CD4-positive, CD25-positive, alpha-beta regulatory T cell (primary cell): ENCODE data around the gene CNTNAP2. TPM values are rescaled to one million over a fixed set of nuclear protein-coding genes. Genes with fewer than 3 reads are reported as not detected.
"Not testable (repeated sequence)": the region's sequence is repeated elsewhere in the genome, so short reads cannot be mapped to it uniquely, and the experiment has no call there.

Experiments
- ATAC-seq, 2 donors: fragments of 150-1000 bp; cut with Tn5 transposase; one replicate each; pipeline ENCODE4 v1.10.0; 2021; ENCODE audit warnings: low read depth in 2 of 2, moderate number of reproducible peaks in 2 of 2, moderate library complexity in 1 of 2
- DNase-seq, 3 donors: peaks; one replicate each; pipeline versions ENCODE4 v3.0.0 to v3.0.0-alpha.2; 2012 to 2022; ENCODE audit warnings: mixed read lengths in 1 of 3
- H3K27ac ChIP-seq: one replicate; pipeline ENCODE4 v1.7.0; 2013; ENCODE audit warnings: mild to moderate bottlenecking, low read length; ENCODE audit not compliant: insufficient read depth, poor library complexity, severe bottlenecking
- H3K27me3 ChIP-seq: one replicate; pipeline ENCODE4 v1.7.0; 2013; ENCODE audit warnings: low read length; ENCODE audit not compliant: control insufficient read depth, insufficient read depth
- H3K36me3 ChIP-seq: one replicate; pipeline ENCODE4 v1.7.0; 2013; ENCODE audit warnings: mild to moderate bottlenecking, low read length, moderate library complexity; ENCODE audit not compliant: control insufficient read depth, insufficient read depth
- H3K4me1 ChIP-seq: 2 replicates; pipeline ENCODE4 v1.7.0; 2013; ENCODE audit warnings: mild to moderate bottlenecking, low read length; ENCODE audit not compliant: insufficient read depth, control insufficient read depth, poor library complexity, severe bottlenecking
- H3K4me3 ChIP-seq: one replicate; pipeline ENCODE4 v1.7.0; 2013; ENCODE audit warnings: low read depth, mild to moderate bottlenecking, low read length, moderate library complexity
- H3K9me3 ChIP-seq, 2 experiments: 1 replicate in 1 of 2; 2 replicates in 1 of 2; pipeline ENCODE4 v1.7.0; 2013; ENCODE audit warnings: low read length in 2 of 2, mild to moderate bottlenecking in 1 of 2, moderate library complexity in 1 of 2; ENCODE audit not compliant: control insufficient read depth in 2 of 2
- H3K27ac Mint-ChIP-seq, 3 donors: one replicate each; pipeline ENCODE4 v1.8.0; 2020 to 2022; ENCODE audit warnings: mild to moderate bottlenecking in 3 of 3, mixed read lengths in 3 of 3, moderate library complexity in 2 of 3
- H3K27me3 Mint-ChIP-seq: one replicate; pipeline ENCODE4 v1.8.0; 2022; ENCODE audit warnings: mild to moderate bottlenecking, mixed read lengths
- H3K36me3 Mint-ChIP-seq: one replicate; pipeline ENCODE4 v1.8.0; 2020; ENCODE audit warnings: mixed read lengths
- H3K4me1 Mint-ChIP-seq, 4 donors: one replicate each; pipeline ENCODE4 v1.8.0; 2020 to 2022; ENCODE audit warnings: mixed read lengths in 4 of 4, mild to moderate bottlenecking in 1 of 4
- H3K4me3 Mint-ChIP-seq, 4 donors: one replicate each; pipeline ENCODE4 v1.8.0; 2020 to 2022; ENCODE audit warnings: mild to moderate bottlenecking in 4 of 4, mixed read lengths in 4 of 4, moderate library complexity in 3 of 4
- H3K9me3 Mint-ChIP-seq, 7 donors: one replicate each; pipeline ENCODE4 v1.8.0; 2020 to 2022; ENCODE audit warnings: mixed read lengths in 7 of 7, mild to moderate bottlenecking in 3 of 7, moderate library complexity in 2 of 7
- polyA plus RNA-seq, 4 donors: library from polyadenylated mRNA; unstranded; fragments of 300-500 nt; fragmentation: Illumina TruSeq; gene quantifications; one replicate each; pipeline ENCODE4 v1.2.3, GENCODE V29; 2021
- total RNA-seq: library from RNA; stranded (reverse); gene quantifications from one replicate; pipeline ENCODE4 v1.2.3, GENCODE V29; 2022

The CNTNAP2 gene
- total and polyA plus RNA-seq, 5 donors from 2014 or later = 0.02 to 0.15 TPM; not detected in 3

DNA sequence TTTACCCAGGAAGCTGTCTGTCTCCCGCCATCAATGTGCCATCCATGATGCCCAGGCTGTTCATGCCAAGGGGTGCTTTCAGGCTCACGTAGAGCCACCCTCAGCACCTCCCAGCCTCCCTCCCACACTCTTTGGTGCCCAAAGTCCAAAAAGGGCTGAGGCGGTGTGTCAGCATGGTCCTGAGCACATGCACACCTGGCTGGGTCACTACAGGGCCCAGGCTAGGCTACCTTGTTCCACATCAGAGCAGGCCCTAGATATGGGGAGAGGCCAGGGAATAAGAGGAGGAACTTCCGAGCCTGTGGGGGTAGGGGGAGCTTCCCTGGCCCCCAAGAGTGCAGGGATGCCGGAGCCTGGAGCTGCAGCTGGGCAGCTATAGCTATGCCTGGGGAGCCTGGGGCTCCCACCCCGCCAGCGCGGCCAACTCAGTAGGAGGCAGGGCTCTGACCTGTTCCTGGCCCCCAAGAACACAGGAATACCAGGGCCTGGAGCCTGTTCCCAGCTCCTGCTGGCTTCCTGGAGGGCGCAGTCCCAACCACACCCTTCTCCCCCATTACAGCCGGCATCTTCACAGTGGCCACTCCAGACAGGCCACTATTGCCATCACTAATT is 2340.8 kb downstream of the CNTNAP2 start:
- Mint-ChIP-seq H3K27ac (peak overlapping the region in 1 of 3 donors; percentile 30), H3K4me1 (peaks cover 0 to under 1% (median under 1%) of the 10 kb centered on the region in 4 donors), H3K36me3 (no peaks in the 10 kb centered on the region), H3K27me3 (peaks cover 5% of the 10 kb centered on the region), H3K4me3 (no peak overlapping the region), H3K9me3 (peaks cover 0 to 3% (median 0%) of the 10 kb centered on the region in 7 donors)
- Histone ChIP-seq H3K9me3 (no peaks in the 10 kb centered on the region), H3K27me3 (no peaks in the 10 kb centered on the region), H3K36me3 (no peaks in the 10 kb centered on the region), H3K4me3 (no peak overlapping the region), H3K4me1 (no peaks in the 10 kb centered on the region), H3K27ac (no peak overlapping the region)
- DNase-seq (no peak), ATAC-seq (no peak)

DNA sequence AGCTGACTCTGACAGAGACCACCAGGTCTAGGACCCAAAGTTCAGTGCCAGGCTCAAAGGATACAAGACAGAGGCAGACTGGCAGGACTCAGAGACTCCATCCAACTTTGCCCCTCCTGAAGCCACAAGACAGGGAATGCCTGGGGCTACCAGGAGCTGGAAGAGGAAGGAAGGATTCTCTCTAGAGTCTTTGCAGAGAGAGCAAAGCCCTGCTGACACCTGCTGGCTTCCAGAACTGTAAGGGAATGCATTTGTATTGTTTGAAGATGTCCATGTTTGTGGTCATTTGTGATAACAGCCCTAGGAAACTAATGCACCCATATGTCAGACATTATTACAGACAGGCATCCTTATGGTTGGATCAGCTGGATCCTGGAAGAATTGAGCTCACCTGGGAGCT is 2341.7 kb downstream of the CNTNAP2 start:
- DNase-seq (no peak), ATAC-seq (no peak)
- Histone ChIP-seq H3K36me3 (no peaks in the 10 kb centered on the region), H3K4me1 (no peaks in the 10 kb centered on the region), H3K27ac (no peak overlapping the region), H3K27me3 (no peaks in the 10 kb centered on the region), H3K4me3 (no peak overlapping the region), H3K9me3 (no peaks in the 10 kb centered on the region)
- Mint-ChIP-seq H3K9me3 (peaks cover 0 to 3% (median 2%) of the 10 kb centered on the region in 7 donors), H3K27me3 (peaks cover 5% of the 10 kb centered on the region), H3K36me3 (no peaks in the 10 kb centered on the region), H3K4me3 (no peak overlapping the region), H3K27ac (peak overlapping the region in 1 of 3 donors; percentile 30), H3K4me1 (no peaks in the 10 kb centered on the region)

DNA sequence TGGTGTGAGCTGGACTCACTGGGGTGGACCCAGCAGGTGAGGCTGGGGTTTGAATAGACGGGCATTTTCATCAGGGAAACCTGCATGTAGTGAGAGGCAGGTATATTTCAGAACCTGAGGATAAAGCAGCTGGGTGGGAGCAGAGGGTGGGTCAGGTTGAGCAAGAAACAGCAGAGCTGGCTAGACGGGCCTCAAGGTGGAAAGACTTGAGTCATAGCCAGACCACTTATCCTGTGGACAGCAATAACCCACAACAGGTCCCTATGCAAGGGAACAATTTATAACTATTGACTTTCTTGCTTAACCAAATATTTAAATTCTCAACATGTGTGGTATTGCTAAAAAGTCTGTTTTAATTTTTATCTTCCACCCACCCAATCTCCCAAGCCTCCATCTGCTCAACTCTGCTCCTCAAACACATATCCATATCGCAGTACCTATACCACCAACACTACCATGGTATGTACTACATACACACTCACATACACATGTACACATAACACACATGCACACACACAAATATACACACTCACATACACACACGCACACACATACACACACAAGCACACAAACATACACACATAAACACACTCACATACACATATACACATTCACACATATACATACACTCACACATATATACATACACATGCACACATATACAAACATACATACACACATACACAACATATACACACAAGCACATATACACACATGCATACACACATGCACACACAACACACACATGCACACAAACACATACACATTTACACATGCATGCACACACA is 2345.0 kb downstream of the CNTNAP2 start:
- H3K27me3 ChIP-seq = no peaks in the 10 kb centered on the region
- Mint-ChIP-seq H3K27me3 (peaks cover 5% of the 10 kb centered on the region), H3K27ac (no peak overlapping the region), H3K4me1 (no peaks in the 10 kb centered on the region), H3K36me3 (no peaks in the 10 kb centered on the region), H3K9me3 (peaks cover 0 to 4% (median 2%) of the 10 kb centered on the region in 7 donors), H3K4me3 (no peak overlapping the region)
- ATAC-seq (no peak), DNase-seq (no peak)
- no peaks in the 10 kb centered on the region for H3K9me3 ChIP-seq
- no peaks in the 10 kb centered on the region for H3K4me1 ChIP-seq
- no peaks in the 10 kb centered on the region for H3K36me3 ChIP-seq
- H3K4me3 ChIP-seq = no peak overlapping the region
- H3K27ac ChIP-seq = no peak overlapping the region

DNA sequence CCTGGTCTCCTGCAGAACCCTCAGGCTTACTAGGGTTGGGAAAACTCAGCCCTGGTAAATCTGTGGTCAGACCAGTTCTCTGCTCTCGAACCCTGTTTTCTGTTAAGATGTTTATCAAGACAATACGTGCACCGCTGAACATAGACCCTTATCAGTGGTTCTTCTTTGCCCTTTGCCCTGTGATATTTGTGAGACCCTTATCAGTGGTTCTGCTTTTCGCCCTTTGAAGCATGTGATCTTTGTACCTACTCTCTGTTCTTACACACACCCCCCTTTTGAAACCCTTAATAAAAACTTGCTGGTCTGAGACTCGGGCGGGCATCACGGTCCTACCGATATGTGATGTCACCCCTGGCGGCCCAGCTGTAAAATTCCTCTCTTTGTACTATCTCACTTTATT is 2346.2 kb downstream of the CNTNAP2 start:
- not testable (repeated sequence) for DNase-seq, H3K27ac Mint-ChIP-seq, H3K36me3 ChIP-seq, H3K9me3 ChIP-seq, ATAC-seq, H3K4me1 ChIP-seq, H3K4me3 Mint-ChIP-seq, H3K27me3 ChIP-seq, H3K27ac ChIP-seq, H3K9me3 Mint-ChIP-seq, H3K4me1 Mint-ChIP-seq, H3K4me3 ChIP-seq, H3K36me3 Mint-ChIP-seq, H3K27me3 Mint-ChIP-seq

DNA sequence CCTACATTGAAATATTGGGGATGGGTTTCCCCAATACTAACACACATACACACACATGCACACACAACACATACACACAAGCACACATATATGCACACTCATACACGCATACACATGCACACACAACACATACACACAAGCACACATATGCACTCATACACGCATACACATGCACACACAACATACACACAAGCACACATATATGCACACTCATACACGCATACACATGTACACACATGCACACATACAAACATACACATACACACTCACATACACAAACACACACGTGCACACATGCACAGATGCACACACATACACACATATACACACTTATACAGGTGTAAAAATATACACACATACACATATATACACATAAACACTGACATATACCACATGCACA is 2346.6 kb downstream of the CNTNAP2 start:
- Mint-ChIP-seq H3K27me3 (peaks cover 3% of the 10 kb centered on the region), H3K36me3 (no peaks in the 10 kb centered on the region), H3K4me1 (no peaks in the 10 kb centered on the region), H3K27ac (no peak overlapping the region), H3K4me3 (no peak overlapping the region), H3K9me3 (peaks cover 0 to 4% (median 2%) of the 10 kb centered on the region in 7 donors)
- H3K9me3 ChIP-seq = no peaks in the 10 kb centered on the region
- no peak overlapping the region for H3K27ac ChIP-seq
- ATAC-seq = no peak
- no peak for DNase-seq
- no peak overlapping the region for H3K4me3 ChIP-seq
- H3K4me1 ChIP-seq = no peaks in the 10 kb centered on the region
- no peaks in the 10 kb centered on the region for H3K27me3 ChIP-seq
- H3K36me3 ChIP-seq = no peaks in the 10 kb centered on the region

DNA sequence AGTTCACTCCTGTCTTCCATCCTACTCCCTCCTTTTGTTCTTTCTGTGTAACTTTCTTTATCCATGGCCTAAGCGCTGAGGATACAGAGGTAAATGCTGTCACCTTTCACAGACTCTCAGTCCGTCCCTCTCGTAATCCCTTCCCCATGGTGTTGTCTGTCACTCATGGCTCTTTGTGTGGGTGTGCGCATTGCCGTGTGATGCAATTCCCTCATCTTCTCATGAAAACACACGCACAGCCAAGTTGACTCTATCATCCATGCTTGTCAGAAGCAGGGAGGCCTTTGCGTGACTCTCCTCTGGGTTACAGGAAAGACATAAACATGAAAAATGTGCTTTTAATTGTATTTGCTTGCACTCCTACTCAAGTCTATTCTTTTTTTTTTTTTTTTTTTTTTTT is 2348.3 kb downstream of the CNTNAP2 start:
- no peaks in the 10 kb centered on the region for H3K36me3 ChIP-seq
- H3K27me3 ChIP-seq = no peaks in the 10 kb centered on the region
- H3K27ac Mint-ChIP-seq = no peak overlapping the region
- H3K4me3 Mint-ChIP-seq = no peak overlapping the region
- no peak overlapping the region for H3K27ac ChIP-seq
- no peak for DNase-seq
- H3K4me1 Mint-ChIP-seq = no peaks in the 10 kb centered on the region
- H3K4me3 ChIP-seq = no peak overlapping the region
- no peaks in the 10 kb centered on the region for H3K27me3 Mint-ChIP-seq
- peaks cover 0 to 4% (median 2%) of the 10 kb centered on the region in 7 donors for H3K9me3 Mint-ChIP-seq
- H3K36me3 Mint-ChIP-seq = no peaks in the 10 kb centered on the region
- H3K4me1 ChIP-seq = no peaks in the 10 kb centered on the region
- ATAC-seq = no peak
- no peaks in the 10 kb centered on the region for H3K9me3 ChIP-seq

DNA sequence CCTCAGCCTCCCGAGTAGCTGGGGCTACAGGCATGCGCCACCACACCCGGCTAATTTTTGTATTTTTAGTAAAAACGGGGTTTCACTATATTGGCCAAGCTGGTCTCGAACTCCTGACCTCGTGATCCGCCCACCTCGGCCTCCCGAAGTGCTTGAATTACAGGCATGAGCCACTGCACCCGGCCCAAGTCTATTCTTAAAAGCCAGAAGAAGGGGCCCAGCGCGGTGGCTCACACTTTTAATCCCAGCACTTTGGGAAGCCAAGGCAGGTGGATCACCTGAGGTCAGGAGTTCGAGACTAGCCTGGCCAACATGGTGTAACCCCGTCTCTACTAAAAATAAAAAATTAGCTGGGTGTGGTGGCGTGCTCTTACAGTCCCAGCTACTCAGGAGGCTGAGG is 2348.8 kb downstream of the CNTNAP2 start:
- H3K27me3 Mint-ChIP-seq, H3K9me3 Mint-ChIP-seq, H3K36me3 ChIP-seq, H3K4me3 Mint-ChIP-seq, H3K27me3 ChIP-seq, H3K4me1 ChIP-seq, ATAC-seq, H3K9me3 ChIP-seq, H3K27ac ChIP-seq, DNase-seq, H3K4me3 ChIP-seq, H3K4me1 Mint-ChIP-seq, H3K27ac Mint-ChIP-seq, H3K36me3 Mint-ChIP-seq: not testable (repeated sequence)

DNA sequence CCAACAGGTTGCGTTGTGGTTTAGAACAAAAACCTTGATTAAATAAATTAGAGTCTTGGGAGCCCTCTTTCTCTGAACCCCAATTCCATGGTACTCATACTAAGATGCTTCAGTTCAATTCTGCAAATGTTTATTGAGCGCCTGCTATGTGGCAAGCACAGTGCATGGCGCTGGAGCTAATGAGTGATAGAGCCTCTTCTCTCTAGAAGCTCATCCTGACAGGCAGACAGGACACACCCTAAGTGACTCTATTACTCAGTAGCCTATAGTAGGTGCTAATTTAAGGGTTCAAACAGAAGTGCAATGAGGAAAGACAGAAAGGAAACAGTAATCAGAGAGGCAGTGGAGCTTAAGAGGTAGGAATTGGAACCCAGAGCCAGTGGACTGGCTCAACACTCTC is 2349.5 kb downstream of the CNTNAP2 start:
- Mint-ChIP-seq H3K27ac (no peak overlapping the region), H3K4me3 (no peak overlapping the region)
- ATAC-seq = no peak

More for the DNA sequence above, 2349.5 kb downstream of the CNTNAP2 start:
- Mint-ChIP-seq H3K27me3 (no peaks in the 10 kb centered on the region), H3K4me1 (no peaks in the 10 kb centered on the region), H3K9me3 (peaks cover 0 to 4% (median 2%) of the 10 kb centered on the region in 7 donors), H3K36me3 (no peaks in the 10 kb centered on the region)
- Histone ChIP-seq H3K27ac (no peak overlapping the region), H3K9me3 (no peaks in the 10 kb centered on the region), H3K4me1 (no peaks in the 10 kb centered on the region), H3K4me3 (no peak overlapping the region), H3K27me3 (no peaks in the 10 kb centered on the region), H3K36me3 (no peaks in the 10 kb centered on the region)
- DNase-seq = no peak
